ENCODE data around the gene IGFL2.

DNA sequence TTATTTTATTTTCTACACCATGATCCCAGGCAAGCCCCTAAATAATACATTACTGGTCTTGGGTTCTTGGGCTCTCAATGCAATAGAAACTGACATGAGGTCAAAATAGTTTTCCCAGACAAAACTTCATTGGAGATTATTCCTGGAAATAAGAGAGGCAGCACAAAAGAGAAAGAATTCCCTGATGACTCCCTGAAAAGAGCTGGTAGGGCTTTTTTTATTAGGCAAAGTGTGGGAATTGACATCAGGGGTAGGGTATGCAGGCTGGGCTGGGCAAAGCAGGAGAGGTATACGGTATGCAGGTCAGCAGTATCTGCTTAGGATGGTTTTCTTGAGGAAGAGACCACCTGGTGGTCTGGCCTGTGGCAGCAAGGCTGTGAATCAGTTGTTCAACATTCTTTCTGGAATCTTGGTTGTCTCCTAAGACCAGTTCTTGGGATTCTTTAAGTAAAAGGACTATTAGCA lies 14.2 kb upstream of the IGFL2 start:
- TF ChIP-seq, protein P1, sequence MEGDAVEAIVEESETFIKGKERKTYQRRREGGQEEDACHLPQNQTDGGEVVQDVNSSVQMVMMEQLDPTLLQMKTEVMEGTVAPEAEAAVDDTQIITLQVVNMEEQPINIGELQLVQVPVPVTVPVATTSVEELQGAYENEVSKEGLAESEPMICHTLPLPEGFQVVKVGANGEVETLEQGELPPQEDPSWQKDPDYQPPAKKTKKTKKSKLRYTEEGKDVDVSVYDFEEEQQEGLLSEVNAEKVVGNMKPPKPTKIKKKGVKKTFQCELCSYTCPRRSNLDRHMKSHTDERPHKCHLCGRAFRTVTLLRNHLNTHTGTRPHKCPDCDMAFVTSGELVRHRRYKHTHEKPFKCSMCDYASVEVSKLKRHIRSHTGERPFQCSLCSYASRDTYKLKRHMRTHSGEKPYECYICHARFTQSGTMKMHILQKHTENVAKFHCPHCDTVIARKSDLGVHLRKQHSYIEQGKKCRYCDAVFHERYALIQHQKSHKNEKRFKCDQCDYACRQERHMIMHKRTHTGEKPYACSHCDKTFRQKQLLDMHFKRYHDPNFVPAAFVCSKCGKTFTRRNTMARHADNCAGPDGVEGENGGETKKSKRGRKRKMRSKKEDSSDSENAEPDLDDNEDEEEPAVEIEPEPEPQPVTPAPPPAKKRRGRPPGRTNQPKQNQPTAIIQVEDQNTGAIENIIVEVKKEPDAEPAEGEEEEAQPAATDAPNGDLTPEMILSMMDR (IDR thresholded peaks at IDR 0.05): no peak
- no peak for TF ChIP-seq POLR2A (IDR thresholded peaks at IDR 0.05)

Measured in lower leg skin (tissue), 3 donors.